CD4-positive, alpha-beta T cell treated with Interleukin-10 for 1 hour (primary cell): ENCODE data around the gene PPFIBP1.
"Not testable (repeated sequence)": the region's sequence is repeated elsewhere in the genome, so short reads cannot be mapped to it uniquely, and the experiment has no call there.

Experiments
- DNase-seq: peaks from one replicate; pipeline ENCODE4 v3.0.0-alpha.2; 2020

The PPFIBP1 gene

GRCh38 chr12:27635349-27635972, 111.5 kb downstream of the PPFIBP1 start:
- no peak for DNase-seq

DNA sequence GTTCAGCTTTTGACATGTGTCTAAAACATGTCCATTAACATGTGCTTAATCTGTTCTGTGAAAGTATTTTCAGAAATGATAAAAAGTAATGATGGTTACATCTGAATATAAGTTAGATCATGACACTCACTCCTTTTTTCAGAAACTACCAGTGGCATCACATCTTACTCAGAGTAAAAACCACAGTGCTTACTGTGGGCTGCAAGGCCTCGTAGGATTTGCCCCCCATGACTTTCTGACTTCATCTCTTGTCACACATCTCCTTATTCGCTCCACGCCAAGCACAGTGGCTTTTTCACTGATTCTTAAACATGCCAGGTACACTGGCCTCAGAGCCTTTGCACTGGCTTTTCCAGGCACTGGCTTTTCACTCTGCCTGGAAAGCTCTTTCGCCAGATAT, 112.6 kb downstream of the PPFIBP1 start:
- DNase-seq: not testable (repeated sequence)

DNA sequence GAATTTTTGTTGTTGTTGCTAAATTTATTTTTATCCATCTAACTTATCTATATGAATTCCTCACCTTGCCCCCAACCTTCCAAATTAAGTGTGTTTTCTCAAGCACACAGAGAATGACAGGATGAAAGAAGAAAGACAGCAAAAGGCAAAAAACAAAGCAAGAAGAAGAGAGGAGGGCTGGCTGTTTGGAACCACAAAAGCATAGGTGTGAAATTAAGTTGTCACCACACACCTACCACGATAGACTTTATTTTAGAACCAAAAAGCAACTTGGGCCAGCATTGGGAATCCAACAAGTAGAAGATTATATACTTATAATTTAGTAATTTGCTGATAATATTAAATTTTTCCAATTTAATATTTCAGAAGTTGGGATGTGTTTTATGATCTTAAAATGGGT, 113.5 kb downstream of the PPFIBP1 start:
- no peak for DNase-seq

GRCh38 chr12:27639265-27639664, 115.3 kb downstream of the PPFIBP1 start:
- DNase-seq: no peak

DNA sequence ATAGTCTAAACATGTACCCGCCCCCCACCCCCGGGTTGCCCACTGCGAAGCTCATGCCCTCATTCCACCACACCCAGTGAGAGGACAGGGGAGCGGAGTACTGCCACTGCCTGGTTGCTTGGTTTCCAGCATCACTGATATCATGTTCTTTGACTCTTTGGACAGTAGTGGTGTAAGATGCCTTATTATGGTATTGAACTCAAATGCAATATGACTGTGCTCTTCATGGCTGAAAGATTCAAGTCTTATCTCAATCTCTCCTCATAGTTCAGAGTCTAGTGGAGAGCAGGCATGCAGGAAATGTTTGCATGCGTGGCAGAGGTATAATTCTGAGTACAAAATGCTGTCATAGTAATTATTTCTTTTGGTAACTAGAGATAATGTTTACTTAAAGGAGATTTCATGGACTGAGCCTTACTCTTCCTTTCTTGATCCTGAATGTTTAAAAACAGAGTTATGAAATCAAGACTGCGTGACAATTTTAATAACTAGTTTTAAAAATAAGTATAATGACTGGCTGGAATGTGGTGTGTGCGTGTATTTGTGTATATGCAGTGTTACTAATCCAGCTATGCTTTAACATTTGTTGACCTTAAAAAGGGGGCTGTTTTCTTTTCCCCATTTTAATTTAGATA, 116.7 kb downstream of the PPFIBP1 start:
- DNase-seq: not testable (repeated sequence)

DNA sequence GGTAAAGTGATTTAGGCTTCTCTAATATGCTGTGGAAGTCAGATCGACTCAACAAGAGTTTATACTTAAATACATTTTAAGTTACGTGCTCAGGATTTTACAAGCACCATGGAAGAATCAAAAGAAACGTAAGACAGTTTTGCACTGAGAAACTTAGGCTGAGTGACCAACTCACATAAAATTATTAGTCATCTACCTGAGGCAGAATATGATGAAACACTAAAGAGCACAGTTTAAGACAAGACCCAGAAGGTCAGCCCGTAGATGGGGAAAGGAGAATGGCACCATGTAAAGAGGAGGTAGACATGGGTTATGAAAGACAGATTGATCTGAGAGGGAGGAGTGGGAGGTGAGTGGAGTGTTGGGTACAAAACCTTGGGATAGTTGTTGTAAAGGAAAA, 118.4 kb downstream of the PPFIBP1 start:
- DNase-seq: not testable (repeated sequence)

DNA sequence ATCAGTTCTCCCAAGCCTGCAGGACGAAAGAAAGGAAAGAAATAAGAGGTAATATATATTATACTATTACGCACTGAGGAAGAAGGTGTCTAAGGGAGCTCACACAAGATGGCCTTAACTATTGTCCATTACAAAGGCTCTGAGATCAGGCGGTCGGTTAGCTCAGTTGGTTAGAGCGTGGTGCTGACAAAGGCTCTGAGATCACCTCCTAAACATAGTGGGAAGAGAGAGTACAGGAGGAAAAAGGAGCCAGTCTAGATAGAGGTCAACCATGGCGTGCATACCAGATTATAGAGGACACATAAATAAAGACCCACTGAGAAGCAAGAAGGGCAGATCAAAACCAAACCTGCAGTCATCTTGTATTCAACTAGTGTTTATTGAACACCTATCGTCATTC, 118.9 kb downstream of the PPFIBP1 start:
- DNase-seq: not testable (repeated sequence)

DNA sequence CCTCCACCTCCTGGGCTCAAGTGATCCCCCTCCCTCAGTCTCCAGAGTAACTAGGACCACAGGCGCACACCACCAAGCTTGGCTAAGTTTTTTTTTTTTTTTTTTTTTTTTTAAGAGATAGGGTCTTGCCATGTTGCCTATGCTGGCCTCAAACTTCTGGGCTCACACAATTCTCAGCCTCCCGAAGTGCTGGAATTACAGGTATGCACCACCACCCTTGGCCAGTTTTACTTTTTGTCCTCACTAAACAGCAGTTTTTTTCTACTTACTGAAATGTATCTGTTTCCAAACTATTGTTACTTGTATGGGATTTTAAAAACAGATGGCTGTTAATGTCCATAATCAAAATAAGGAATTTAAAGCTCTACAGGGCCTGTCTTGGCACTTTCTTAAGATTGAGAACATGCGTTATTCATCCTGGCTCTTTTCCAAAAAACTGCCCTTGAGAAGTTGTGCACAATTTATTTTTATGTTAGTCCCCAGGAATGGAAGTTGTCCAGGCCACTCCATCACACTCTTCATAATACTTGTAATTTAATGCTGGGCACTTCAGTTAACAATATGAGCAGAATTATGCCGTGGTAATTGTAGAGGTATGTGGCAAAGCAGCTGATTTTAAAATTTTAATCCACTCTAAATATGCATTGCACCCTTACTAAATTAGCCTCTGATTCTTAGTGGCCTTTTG, 120.3 kb downstream of the PPFIBP1 start:
- DNase-seq: no peak

GRCh38 chr12:27645671-27646070, 121.7 kb downstream of the PPFIBP1 start:
- no peak for DNase-seq

- DNase-seq: no peak
These were observed 122.1 kb downstream of the PPFIBP1 start for GRCh38 chr12:27646149-27646548.

- no peak for DNase-seq
These were observed 126.0 kb downstream of the PPFIBP1 start for GRCh38 chr12:27650011-27650410.

GRCh38 chr12:27651201-27651600, 127.2 kb downstream of the PPFIBP1 start:
- DNase-seq: no peak

- peak; percentile 54 for DNase-seq
These were observed 128.3 kb downstream of the PPFIBP1 start for GRCh38 chr12:27652174-27652763.

DNA sequence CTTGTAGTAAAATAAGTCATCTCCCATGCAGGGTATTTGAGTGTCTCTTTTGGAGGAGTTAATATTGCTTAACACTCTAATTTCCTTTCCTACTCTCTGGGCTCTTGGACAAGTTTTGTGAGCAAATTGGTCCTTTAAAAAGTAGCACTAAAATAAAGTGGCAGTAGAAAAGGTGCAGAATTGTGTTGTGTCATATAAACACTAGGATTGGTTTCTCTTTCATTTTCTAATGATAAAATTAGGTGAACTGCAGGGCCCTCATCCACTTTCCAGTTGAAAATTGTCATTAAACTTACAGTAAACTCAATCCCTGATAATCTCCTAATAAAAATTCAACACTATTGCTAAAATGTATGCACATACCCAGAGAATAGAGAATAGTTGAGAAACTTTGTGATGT, 129.7 kb downstream of the PPFIBP1 start:
- no peak for DNase-seq

- not testable (repeated sequence) for DNase-seq
These were observed 131.5 kb downstream of the PPFIBP1 start for GRCh38 chr12:27655476-27655875.

DNA sequence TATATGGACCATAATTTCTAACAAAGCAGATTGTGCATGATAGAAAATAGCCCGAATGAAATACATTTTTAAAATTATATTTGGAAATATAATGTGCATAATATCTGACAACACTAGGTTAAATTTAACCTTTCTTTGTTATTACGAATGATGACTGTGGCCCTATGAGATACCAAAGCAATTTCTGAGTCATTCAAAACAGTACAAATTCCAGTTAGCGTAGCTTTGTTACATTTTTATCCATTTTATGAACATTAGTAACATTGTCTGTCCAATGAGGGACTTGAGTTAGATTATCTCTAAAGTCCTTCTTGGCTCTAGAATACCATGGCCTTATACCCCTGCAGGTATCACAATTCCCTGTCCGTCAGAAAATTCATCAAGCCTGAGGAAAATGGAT, 133.3 kb downstream of the PPFIBP1 start:
- DNase-seq: no peak

- DNase-seq: no peak
These were observed 141.7 kb downstream of the PPFIBP1 start for GRCh38 chr12:27665704-27666103.

- DNase-seq: no peak
These were observed 142.5 kb downstream of the PPFIBP1 start for GRCh38 chr12:27666510-27666909.

GRCh38 chr12:27667540-27667939, 143.5 kb downstream of the PPFIBP1 start:
- DNase-seq: no peak

GRCh38 chr12:27672051-27672450, 148.0 kb downstream of the PPFIBP1 start:
- DNase-seq: no peak

- DNase-seq: no peak
These were observed 148.6 kb downstream of the PPFIBP1 start for GRCh38 chr12:27672643-27673042.

GRCh38 chr12:27673101-27673718, 149.2 kb downstream of the PPFIBP1 start:
- no peak for DNase-seq

DNA sequence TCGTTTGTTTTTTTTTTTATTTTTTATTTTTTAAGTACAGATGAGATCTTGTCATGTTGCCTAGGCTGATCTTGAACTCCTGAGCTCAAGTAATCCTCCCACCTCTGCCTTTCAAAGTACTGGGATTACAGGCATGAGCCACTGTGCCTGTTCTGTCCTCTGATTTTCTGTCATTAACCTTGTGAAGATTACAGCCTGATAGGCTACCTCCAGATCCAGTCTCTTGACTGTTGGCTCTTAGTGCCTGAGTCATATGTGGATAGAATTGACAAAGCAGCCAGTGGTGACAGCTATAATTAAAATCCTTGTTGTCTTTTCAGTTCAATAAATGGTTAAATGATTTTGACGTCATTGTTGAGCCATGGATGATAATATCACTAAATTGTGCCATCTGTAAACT, 151.0 kb downstream of the PPFIBP1 start:
- DNase-seq: no peak
